Caco-2 (cell line): Measurements from ENCODE around the gene VARS2. TPM values are rescaled to one million over a fixed set of nuclear protein-coding genes. Genes with fewer than 3 reads are reported as not detected.
A peak's percentile ranks its signal among the peaks of the same experiment; 100 is the strongest.

Source experiments
- BruUV-seq: library from RNA; stranded (reverse); fragments of 400-500 nt; replicated peaks from 2 replicates; lab custom pipeline; 2021; lab: Mats Ljungman, UMichigan
- CTCF ChIA-PET: fragments of 300-600 bp; sonication (Branson Sonifier 250); formaldehyde crosslinking; loops from one replicate; lab custom pipeline; 2022; ENCODE audit warnings: antibody characterized with exemption; lab: Charles Lee
- POLR2A ChIA-PET: fragments of 300-600 bp; sonication (Branson Sonifier 250); formaldehyde crosslinking; loops from one replicate; lab custom pipeline; 2022; ENCODE audit warnings: antibody characterized with exemption; lab: Charles Lee
- DNase-seq, 2 experiments: peaks; one replicate each; pipeline versions ENCODE4 v3.0.0 to v3.0.0-alpha.2; 2020 to 2022
- H3K27me3 ChIP-seq: replicated peaks from 2 replicates; pipeline ENCODE4 v1.6.0; 2011; ENCODE audit warnings: low read length; ENCODE audit not compliant: control insufficient read depth, insufficient read depth
- H3K36me3 ChIP-seq: 2 replicates; pipeline ENCODE4 v1.5.1; 2011; ENCODE audit warnings: low read length; ENCODE audit not compliant: control insufficient read depth, insufficient read depth
- H3K4me1 ChIP-seq: fragments of 250-450 bp; sonication (Bioruptor Pico); 2 replicates; pipeline ENCODE4 v1.5.1; 2020; ENCODE audit warnings: mild to moderate bottlenecking
- H3K4me3 ChIP-seq: 2 replicates; pipeline ENCODE4 v1.5.1; 2011; ENCODE audit warnings: low read depth, mild to moderate bottlenecking, control low read depth, low read length
- H3K9me3 ChIP-seq: fragments of 250-450 bp; sonication (Bioruptor Pico); 2 replicates; pipeline ENCODE4 v1.5.1; 2020; ENCODE audit warnings: mild to moderate bottlenecking, moderate library complexity
- H3K27ac Mint-ChIP-seq: one replicate; pipeline ENCODE4 v1.8.0; 2022; ENCODE audit warnings: mixed read lengths; ENCODE audit not compliant: unreplicated experiment
- H3K27me3 Mint-ChIP-seq: one replicate; pipeline ENCODE4 v1.8.0; 2022; ENCODE audit warnings: mixed read lengths; ENCODE audit not compliant: insufficient read depth, unreplicated experiment
- H3K36me3 Mint-ChIP-seq: one replicate; pipeline ENCODE4 v1.8.0; 2022; ENCODE audit warnings: mild to moderate bottlenecking, mixed read lengths; ENCODE audit not compliant: insufficient read depth, unreplicated experiment
- H3K4me1 Mint-ChIP-seq: one replicate; pipeline ENCODE4 v1.8.0; 2022; ENCODE audit warnings: low read depth, mixed read lengths; ENCODE audit not compliant: unreplicated experiment
- H3K4me3 Mint-ChIP-seq: one replicate; pipeline ENCODE4 v1.8.0; 2022; ENCODE audit warnings: mild to moderate bottlenecking, moderate library complexity, mixed read lengths; ENCODE audit not compliant: unreplicated experiment
- H3K9me3 Mint-ChIP-seq: one replicate; pipeline ENCODE4 v1.8.0; 2022; ENCODE audit warnings: mixed read lengths; ENCODE audit not compliant: unreplicated experiment
- intact Hi-C: fragments of 100-400 bp; cut with micrococcal nuclease; formaldehyde crosslinking; loops from one replicate; pipeline ENCODE4 v1.10.0; 2022; ENCODE audit not compliant: unreplicated experiment
- total RNA-seq: library from RNA; stranded (reverse); gene quantifications from 2 replicates; pipeline ENCODE4 v1.2.3, GENCODE V29; 2022
- TF ChIP-seq, protein P1 (sequence below), 2 experiments: fragments of 200-600 bp in 1 of 2; IDR thresholded peaks; 1 replicate in 1 of 2; 2 replicates in 1 of 2; pipeline versions ENCODE4 v1.5.1 to v1.8.0; 2011 to 2022; ENCODE audit warnings: antibody characterized with exemption in 1 of 2, control low read depth in 1 of 2, inconsistent platforms in 1 of 2, low read depth in 1 of 2, low read length in 1 of 2, mild to moderate bottlenecking in 1 of 2, moderate library complexity in 1 of 2; ENCODE audit not compliant: insufficient read depth in 1 of 2, severe bottlenecking in 1 of 2, unreplicated experiment in 1 of 2

VARS2 gene
- total RNA-seq, 1 experiment from 2014 or later = 37.5 TPM

- ChIA-PET CTCF (interaction anchor here (0.6 to 1.2 kb wide), 5 partner anchors 13 to 115 kb away, joined by 3 to 6 read pairs (median 5); partner anchors contain the start of gene VARS2), POLR2A (no interaction called here)
- peak overlapping the region; percentile 71 for H3K4me3 Mint-ChIP-seq
- H3K36me3 Mint-ChIP-seq = no peaks in the 10 kb centered on the region
- Histone ChIP-seq H3K9me3 (no peaks in the 10 kb centered on the region), H3K27me3 (no peaks in the 10 kb centered on the region; the same call in 1 of the 2 replicates), H3K4me3 (peak overlapping the region; percentile 53), H3K4me1 (0 out of 2 replicates have a peak, but pooled peaks cover 4% of the 10 kb centered on the region), H3K36me3 (no peaks in the 10 kb centered on the region)
- TF ChIP-seq, protein P1, sequence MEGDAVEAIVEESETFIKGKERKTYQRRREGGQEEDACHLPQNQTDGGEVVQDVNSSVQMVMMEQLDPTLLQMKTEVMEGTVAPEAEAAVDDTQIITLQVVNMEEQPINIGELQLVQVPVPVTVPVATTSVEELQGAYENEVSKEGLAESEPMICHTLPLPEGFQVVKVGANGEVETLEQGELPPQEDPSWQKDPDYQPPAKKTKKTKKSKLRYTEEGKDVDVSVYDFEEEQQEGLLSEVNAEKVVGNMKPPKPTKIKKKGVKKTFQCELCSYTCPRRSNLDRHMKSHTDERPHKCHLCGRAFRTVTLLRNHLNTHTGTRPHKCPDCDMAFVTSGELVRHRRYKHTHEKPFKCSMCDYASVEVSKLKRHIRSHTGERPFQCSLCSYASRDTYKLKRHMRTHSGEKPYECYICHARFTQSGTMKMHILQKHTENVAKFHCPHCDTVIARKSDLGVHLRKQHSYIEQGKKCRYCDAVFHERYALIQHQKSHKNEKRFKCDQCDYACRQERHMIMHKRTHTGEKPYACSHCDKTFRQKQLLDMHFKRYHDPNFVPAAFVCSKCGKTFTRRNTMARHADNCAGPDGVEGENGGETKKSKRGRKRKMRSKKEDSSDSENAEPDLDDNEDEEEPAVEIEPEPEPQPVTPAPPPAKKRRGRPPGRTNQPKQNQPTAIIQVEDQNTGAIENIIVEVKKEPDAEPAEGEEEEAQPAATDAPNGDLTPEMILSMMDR (IDR thresholded peaks at IDR 0.05; ENCODE audit: insufficient read depth in 1 of 2, low read depth in 1 of 2, low read length in 1 of 2, severe bottlenecking in 1 of 2, unreplicated experiment in 1 of 2) = no peak
- H3K9me3 Mint-ChIP-seq = peaks cover 23% of the 10 kb centered on the region
- H3K27me3 Mint-ChIP-seq = no peaks in the 10 kb centered on the region
- BruUV-seq = no TSS peak
- no peak overlapping the region for H3K27ac Mint-ChIP-seq
- DNase-seq = peak; percentile 59 to 60
- intact Hi-C loops = no loop called here
- peaks cover 6% of the 10 kb centered on the region for H3K4me1 Mint-ChIP-seq
Observed at GRCh38 chr6:30955367-30956042, 41.5 kb downstream of the VARS2 start.

- H3K9me3 Mint-ChIP-seq = peaks cover 1% of the 10 kb centered on the region
- H3K4me3 ChIP-seq = no peak overlapping the region
- intact Hi-C loops = no loop called here
- H3K4me1 Mint-ChIP-seq = peaks cover 12% of the 10 kb centered on the region
- BruUV-seq = no TSS peak
- no peak overlapping the region for H3K4me3 Mint-ChIP-seq
- no peak for DNase-seq
- POLR2A ChIA-PET = no interaction called here
- H3K36me3 ChIP-seq = no peaks in the 10 kb centered on the region
- CTCF ChIA-PET = no interaction called here
- H3K27ac Mint-ChIP-seq = no peak overlapping the region
- no peaks in the 10 kb centered on the region for H3K9me3 ChIP-seq
- no peaks in the 10 kb centered on the region; the same call in 1 of the 2 replicates for H3K27me3 ChIP-seq
- no peaks in the 10 kb centered on the region for H3K36me3 Mint-ChIP-seq
- H3K4me1 ChIP-seq = 0 out of 2 replicates have a peak, but pooled peaks cover 4% of the 10 kb centered on the region
- no peaks in the 10 kb centered on the region for H3K27me3 Mint-ChIP-seq
- TF ChIP-seq, protein P1 (IDR thresholded peaks at IDR 0.05; ENCODE audit: insufficient read depth in 1 of 2, low read depth in 1 of 2, low read length in 1 of 2, severe bottlenecking in 1 of 2, unreplicated experiment in 1 of 2) = no peak
Observed at GRCh38 chr6:30957716-30958115, 43.7 kb downstream of the VARS2 start.

DNA sequence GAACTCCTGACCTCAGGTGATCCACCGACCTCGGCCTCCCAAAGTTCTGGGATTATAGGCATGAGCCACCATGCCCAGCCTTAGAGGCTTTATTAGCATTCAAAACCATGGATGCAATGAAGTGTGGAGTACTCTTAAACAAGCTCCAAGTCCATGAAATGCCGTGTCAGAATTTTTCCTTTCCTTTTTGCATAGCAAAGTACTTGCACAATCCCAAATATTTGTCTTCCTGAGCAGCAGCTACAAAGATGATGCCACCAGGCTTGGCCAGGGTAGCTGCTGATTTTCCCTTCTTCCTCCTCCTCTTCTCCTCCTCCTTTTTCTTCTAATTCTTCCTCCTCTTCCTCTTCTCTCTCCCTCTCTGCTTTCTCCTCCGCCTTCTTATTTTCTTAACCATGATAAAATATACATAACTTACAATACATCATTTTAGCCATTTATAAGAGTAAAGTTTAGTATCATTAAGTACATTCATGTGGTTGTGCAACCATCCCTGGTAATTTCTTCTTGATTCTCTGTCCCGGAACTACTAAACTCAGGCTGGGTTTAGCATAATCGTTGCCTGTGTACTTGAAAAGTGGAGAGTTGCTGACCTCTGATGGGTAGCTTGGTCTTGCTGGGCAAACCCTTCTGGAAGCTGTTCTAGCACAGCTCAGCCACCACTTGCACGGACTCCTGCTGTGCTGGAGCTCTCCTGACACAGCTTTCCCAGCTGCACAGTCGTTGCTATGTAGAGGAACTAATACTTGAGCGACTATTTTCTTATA, 47.1 kb downstream of the VARS2 start:
- H3K27me3 Mint-ChIP-seq = peaks cover 1% of the 10 kb centered on the region

More for the DNA sequence above, 47.1 kb downstream of the VARS2 start:
- H3K36me3 ChIP-seq = no peaks in the 10 kb centered on the region
- intact Hi-C loops = no loop called here
- no TSS peak for BruUV-seq
- TF ChIP-seq, protein P1 (IDR thresholded peaks at IDR 0.05; ENCODE audit: insufficient read depth in 1 of 2, low read depth in 1 of 2, low read length in 1 of 2, severe bottlenecking in 1 of 2, unreplicated experiment in 1 of 2) = no peak
- Mint-ChIP-seq H3K27ac (no peak overlapping the region), H3K4me3 (no peak overlapping the region), H3K9me3 (no peaks in the 10 kb centered on the region), H3K4me1 (peaks cover 12% of the 10 kb centered on the region), H3K36me3 (no peaks in the 10 kb centered on the region)
- no peaks in the 10 kb centered on the region for H3K9me3 ChIP-seq
- ChIA-PET CTCF (interaction anchor here (0.6 to 1.3 kb wide), 7 partner anchors 13 to 126 kb away, joined by 3 to 5 read pairs (median 4); partner anchors contain the start of gene VARS2), POLR2A (no interaction called here)
- H3K4me3 ChIP-seq = no peak overlapping the region
- DNase-seq = no peak
- 0 out of 2 replicates have a peak, but pooled peaks cover under 1% of the 10 kb centered on the region for H3K4me1 ChIP-seq
- no peaks in the 10 kb centered on the region; the same call in 1 of the 2 replicates for H3K27me3 ChIP-seq
